Endodermal cell (in vitro differentiated cells): ENCODE results near the gene PTPN14. TPM values are rescaled to one million over a fixed set of nuclear protein-coding genes. Genes with fewer than 3 reads are reported as not detected.

Experiments used
- DNase-seq: peaks from one replicate; pipeline ENCODE4 v3.0.0-alpha.2; 2017
- H3K27ac ChIP-seq: 2 replicates; pipeline ENCODE4 v1.5.1; 2013; ENCODE audit warnings: mild to moderate bottlenecking, low read depth, low read length, moderate library complexity
- H3K27me3 ChIP-seq: 2 replicates; pipeline ENCODE4 v1.6.1; 2013; ENCODE audit warnings: mild to moderate bottlenecking, low read length, moderate library complexity; ENCODE audit not compliant: insufficient read depth, control insufficient read depth, poor library complexity, severe bottlenecking
- H3K36me3 ChIP-seq: 2 replicates; pipeline ENCODE4 v1.7.0; 2013; ENCODE audit warnings: mild to moderate bottlenecking, low read length, moderate library complexity; ENCODE audit not compliant: control insufficient read depth, insufficient read depth
- H3K4me1 ChIP-seq: one replicate; pipeline ENCODE4 v1.7.0; 2013; ENCODE audit warnings: low read length; ENCODE audit not compliant: control insufficient read depth, insufficient read depth
- H3K4me3 ChIP-seq: 2 replicates; pipeline ENCODE4 v1.5.1; 2013; ENCODE audit warnings: mild to moderate bottlenecking, low read length, moderate library complexity
- H3K9ac ChIP-seq: 2 replicates; pipeline ENCODE4 v1.6.1; 2013; ENCODE audit warnings: mild to moderate bottlenecking, low read length, moderate library complexity; ENCODE audit not compliant: poor library complexity, severe bottlenecking; ENCODE audit errors: extremely low read depth
- H3K9me3 ChIP-seq: 2 replicates; pipeline ENCODE4 v1.6.1; 2013; ENCODE audit warnings: mild to moderate bottlenecking, low read length, moderate library complexity; ENCODE audit not compliant: control insufficient read depth
- H3K27ac Mint-ChIP-seq: 2 replicates; pipeline ENCODE4 v1.8.0; 2020; ENCODE audit warnings: mixed read lengths
- H3K27me3 Mint-ChIP-seq: 2 replicates; pipeline ENCODE4 v1.8.0; 2021; ENCODE audit warnings: mild to moderate bottlenecking, mixed read lengths; ENCODE audit not compliant: insufficient read depth
- H3K36me3 Mint-ChIP-seq: 2 replicates; pipeline ENCODE4 v1.8.0; 2020; ENCODE audit warnings: low read depth, mixed read lengths
- H3K4me1 Mint-ChIP-seq: 2 replicates; pipeline ENCODE4 v1.8.0; 2020; ENCODE audit warnings: mixed read lengths
- H3K4me3 Mint-ChIP-seq: 2 replicates; pipeline ENCODE4 v1.8.0; 2020; ENCODE audit warnings: mild to moderate bottlenecking, moderate library complexity, mixed read lengths
- H3K9me3 Mint-ChIP-seq: 2 replicates; pipeline ENCODE4 v1.8.0; 2020; ENCODE audit warnings: mild to moderate bottlenecking, mixed read lengths
- CTCF ChIP-seq: fragments of 200-600 bp; sonication (generic); conservative IDR thresholded peaks from 2 replicates; pipeline ENCODE4 v1.5.0; 2021; ENCODE audit warnings: antibody characterized with exemption, mild to moderate bottlenecking
- WGBS, 2 experiments: methylation state at CpG; one replicate each; pipeline versions ENCODE4 v1.1.5 to v1.1.7; 2013; ENCODE audit warnings: missing lambda C conversion rate in 2 of 2, mixed read lengths in 1 of 2; ENCODE audit not compliant: insufficient coverage in 1 of 2, insufficient read length in 1 of 2; 5-methylcytosine and 5-hydroxymethylcytosine counted together
- total RNA-seq, 2 donors: library from RNA; stranded (reverse); fragmentation: NEBNext Ultra II Directional in 1 of 2; extraction: Animal tissue kit (Norgen Biotek cat#: 25700) in 1 of 2; gene quantifications; 2 replicates in 1 of 2; 3 replicates in 1 of 2; pipeline ENCODE4 v1.2.1, GENCODE V29; 2021

The PTPN14 gene
- total RNA-seq, 2 donors from 2014 or later = 72.6 to 93.2 TPM

DNA sequence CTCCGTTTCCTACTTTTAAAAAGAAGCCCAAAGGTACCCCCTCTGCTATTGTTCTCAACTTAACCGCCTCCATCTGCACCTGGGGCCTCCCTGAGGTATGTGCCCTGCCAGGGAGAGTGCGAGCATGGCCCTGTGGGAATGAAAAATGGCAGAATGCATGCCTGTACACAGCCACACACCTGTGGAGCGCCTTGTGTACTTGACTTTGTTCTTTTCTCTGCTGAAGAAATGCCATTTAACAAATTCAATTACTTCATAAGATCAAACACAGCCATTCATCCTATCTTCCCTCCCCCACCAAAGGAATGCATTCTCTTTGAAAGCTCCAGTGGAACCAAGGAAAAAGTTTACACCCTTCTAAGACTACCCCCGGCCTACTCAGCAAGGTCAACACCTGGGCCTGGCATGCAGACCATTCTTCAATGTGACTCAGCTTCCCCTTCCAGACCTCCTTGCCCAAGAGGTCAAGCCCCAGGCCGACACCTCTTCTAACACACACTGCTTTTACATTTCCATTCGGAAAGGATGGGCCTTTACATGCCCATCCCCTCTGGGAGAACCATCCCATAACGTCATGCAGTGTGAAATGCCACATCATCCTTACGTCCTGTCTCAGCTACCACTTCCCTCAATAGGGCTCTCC, 146.7 kb downstream of the PTPN14 start:
- no peak for TF ChIP-seq CTCF
- Mint-ChIP-seq H3K36me3 (peaks cover 22% of the 10 kb centered on the region), H3K9me3 (no peaks in the 10 kb centered on the region), H3K4me3 (no peak overlapping the region), H3K27me3 (no peaks in the 10 kb centered on the region), H3K27ac (peak overlapping the region; percentile 86), H3K4me1 (peaks cover 25% of the 10 kb centered on the region)
- Histone ChIP-seq H3K9ac (no peak overlapping the region), H3K27ac (no peak overlapping the region), H3K36me3 (peaks cover 54% of the 10 kb centered on the region), H3K4me3 (no peak overlapping the region), H3K27me3 (no peaks in the 10 kb centered on the region), H3K4me1 (peaks cover 7% of the 10 kb centered on the region), H3K9me3 (no peaks in the 10 kb centered on the region)
- DNase-seq = peak; percentile 88
- 52 to 57% methylated on average over 8 to 9 of the region's 9 CpGs for WGBS, 2 experiments

- DNase-seq = no peak
- Mint-ChIP-seq H3K9me3 (no peaks in the 10 kb centered on the region), H3K4me3 (no peak overlapping the region), H3K36me3 (peaks cover 27% of the 10 kb centered on the region), H3K27me3 (no peaks in the 10 kb centered on the region), H3K4me1 (peaks cover 25% of the 10 kb centered on the region), H3K27ac (peak overlapping the region; percentile 86)
- no peak overlapping the region for H3K9ac ChIP-seq
- H3K4me1 ChIP-seq = peaks cover 7% of the 10 kb centered on the region
- no peaks in the 10 kb centered on the region for H3K27me3 ChIP-seq
- H3K36me3 ChIP-seq = peaks cover 54% of the 10 kb centered on the region
- no peaks in the 10 kb centered on the region for H3K9me3 ChIP-seq
- no peak for TF ChIP-seq CTCF
- H3K4me3 ChIP-seq = no peak overlapping the region
- WGBS, 2 experiments = 88 to 92% methylated on average over 3 to 4 of the region's 4 CpGs
- no peak overlapping the region for H3K27ac ChIP-seq
These were observed 147.2 kb downstream of the PTPN14 start for GRCh38 chr1:214404154-214404553.

DNA sequence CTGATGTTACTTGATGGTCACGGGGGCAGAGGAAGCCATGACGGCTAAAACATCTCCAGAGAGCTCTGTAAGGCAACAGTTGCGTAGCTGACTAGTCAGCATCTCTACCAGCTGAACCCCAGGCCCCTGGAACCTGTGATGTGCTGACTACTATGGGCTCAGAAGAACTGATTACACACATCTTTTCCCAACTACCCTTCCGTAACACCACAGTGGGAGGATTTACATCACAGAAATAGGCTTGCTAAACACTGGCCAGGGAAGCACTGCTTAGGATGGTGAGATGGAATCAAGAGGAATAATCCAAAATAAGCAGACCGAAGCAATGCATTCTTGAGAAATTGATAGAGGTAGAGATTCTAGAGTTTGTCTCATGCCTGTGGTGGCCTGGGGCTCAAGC, 148.0 kb downstream of the PTPN14 start:
- DNase-seq = no peak
- H3K9ac ChIP-seq = no peak overlapping the region

More for the DNA sequence above, 148.0 kb downstream of the PTPN14 start:
- Mint-ChIP-seq H3K9me3 (no peaks in the 10 kb centered on the region), H3K36me3 (peaks cover 31% of the 10 kb centered on the region), H3K4me3 (no peak overlapping the region), H3K27me3 (no peaks in the 10 kb centered on the region), H3K27ac (no peak overlapping the region), H3K4me1 (peaks cover 25% of the 10 kb centered on the region)
- no peak overlapping the region for H3K4me3 ChIP-seq
- TF ChIP-seq CTCF = no peak
- H3K9me3 ChIP-seq = no peaks in the 10 kb centered on the region
- H3K4me1 ChIP-seq = peaks cover 7% of the 10 kb centered on the region
- H3K27ac ChIP-seq = no peak overlapping the region
- WGBS, 2 experiments = 73 to 78% methylated on average over 4 to 5 of the region's 5 CpGs
- H3K27me3 ChIP-seq = no peaks in the 10 kb centered on the region
- peaks cover 54% of the 10 kb centered on the region for H3K36me3 ChIP-seq
